ENCODE measurements around the gene B3GAT3. TPM values are rescaled to one million over a fixed set of nuclear protein-coding genes. Genes with fewer than 3 reads are reported as not detected.
A peak's percentile ranks its signal among the peaks of the same experiment; 100 is the strongest.

Gene B3GAT3
- total RNA-seq, 1 experiment from 2014 or later, result 51.2 TPM

- Histone ChIP-seq H3K9me2 (ENCODE audit: insufficient read depth) (no peaks in the 10 kb centered on the region), H3K4me1 (ENCODE audit: control insufficient read depth in 1 of 2, insufficient read depth in 2 of 2, low read length in 2 of 2) (peaks cover 13 to 39% of the 10 kb centered on the region in 2 experiments), H4K20me1 (ENCODE audit: insufficient read depth) (no peaks in the 10 kb centered on the region), H3K79me2 (ENCODE audit: insufficient read depth, low read length) (peaks cover 58% of the 10 kb centered on the region), H3K9ac (ENCODE audit: low read length) (peak overlapping the region; percentile 99), H3K27me3 (ENCODE audit: insufficient read depth, low read length) (no peaks in the 10 kb centered on the region), H3K4me3 (replicated peaks in 1 of 2; ENCODE audit: low read depth in 1 of 2, low read length in 2 of 2) (peak overlapping the region; percentile 92 to 94), H2AFZ (ENCODE audit: low read depth, low read length, poor library complexity, severe bottlenecking) (no peak overlapping the region), H3K36me3 (ENCODE audit: control insufficient read depth in 1 of 2, insufficient read depth in 2 of 2, low read length in 2 of 2) (peaks cover 29 to 38% of the 10 kb centered on the region in 2 experiments; a peak in 3 of 4 replicates), H3K9me3 (ENCODE audit: control insufficient read depth in 1 of 2, insufficient read depth in 1 of 2, low read depth in 1 of 2, low read length in 2 of 2) (no peaks in the 10 kb centered on the region), H3K27ac (ENCODE audit: low read depth, low read length) (peak overlapping the region; percentile 99), H3K4me2 (ENCODE audit: low read length) (peak overlapping the region; percentile 88)
- no peak for TF ChIP-seq JUND (IDR thresholded peaks at IDR 0.05)
- TF ChIP-seq RAD21 (IDR thresholded peaks at IDR 0.05; ENCODE audit: low read depth), result no peak
- no peak for TF ChIP-seq ZNF274 (IDR thresholded peaks at IDR 0.05; ENCODE audit: low read depth, low read length)
- TF ChIP-seq EZH2 (IDR thresholded peaks at IDR 0.05), result no peak
- TF ChIP-seq, protein P1, sequence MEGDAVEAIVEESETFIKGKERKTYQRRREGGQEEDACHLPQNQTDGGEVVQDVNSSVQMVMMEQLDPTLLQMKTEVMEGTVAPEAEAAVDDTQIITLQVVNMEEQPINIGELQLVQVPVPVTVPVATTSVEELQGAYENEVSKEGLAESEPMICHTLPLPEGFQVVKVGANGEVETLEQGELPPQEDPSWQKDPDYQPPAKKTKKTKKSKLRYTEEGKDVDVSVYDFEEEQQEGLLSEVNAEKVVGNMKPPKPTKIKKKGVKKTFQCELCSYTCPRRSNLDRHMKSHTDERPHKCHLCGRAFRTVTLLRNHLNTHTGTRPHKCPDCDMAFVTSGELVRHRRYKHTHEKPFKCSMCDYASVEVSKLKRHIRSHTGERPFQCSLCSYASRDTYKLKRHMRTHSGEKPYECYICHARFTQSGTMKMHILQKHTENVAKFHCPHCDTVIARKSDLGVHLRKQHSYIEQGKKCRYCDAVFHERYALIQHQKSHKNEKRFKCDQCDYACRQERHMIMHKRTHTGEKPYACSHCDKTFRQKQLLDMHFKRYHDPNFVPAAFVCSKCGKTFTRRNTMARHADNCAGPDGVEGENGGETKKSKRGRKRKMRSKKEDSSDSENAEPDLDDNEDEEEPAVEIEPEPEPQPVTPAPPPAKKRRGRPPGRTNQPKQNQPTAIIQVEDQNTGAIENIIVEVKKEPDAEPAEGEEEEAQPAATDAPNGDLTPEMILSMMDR (IDR thresholded peaks at IDR 0.05 in 2 of 3, conservative IDR thresholded peaks at IDR 0.05 in 1 of 3; ENCODE audit: borderline replicate concordance in 1 of 3, insufficient read depth in 1 of 3, low read depth in 2 of 3, low read length in 2 of 3), result no peak
- TF ChIP-seq ZBTB33 (IDR thresholded peaks at IDR 0.05; ENCODE audit: extremely low read depth, insufficient replicate concordance, low read length), result no peak
- TF ChIP-seq SIN3A (IDR thresholded peaks at IDR 0.05; ENCODE audit: low read depth), result no peak
- no peak for TF ChIP-seq MAX (IDR thresholded peaks at IDR 0.05)
- TF ChIP-seq SRF (IDR thresholded peaks at IDR 0.05; ENCODE audit: low read depth), result no peak
- no peak for TF ChIP-seq FOSL1 (IDR thresholded peaks at IDR 0.05; ENCODE audit: low read depth)
- no peak for TF ChIP-seq REST (IDR thresholded peaks at IDR 0.05; ENCODE audit: low read depth)
- no peak for TF ChIP-seq EZH2phosphoT487 (IDR thresholded peaks at IDR 0.05; ENCODE audit: borderline replicate concordance)
- TF ChIP-seq, protein P2, sequence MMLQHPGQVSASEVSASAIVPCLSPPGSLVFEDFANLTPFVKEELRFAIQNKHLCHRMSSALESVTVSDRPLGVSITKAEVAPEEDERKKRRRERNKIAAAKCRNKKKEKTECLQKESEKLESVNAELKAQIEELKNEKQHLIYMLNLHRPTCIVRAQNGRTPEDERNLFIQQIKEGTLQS (IDR thresholded peaks at IDR 0.05), result no peak
- TF ChIP-seq POLR2AphosphoS5 (IDR thresholded peaks at IDR 0.05; ENCODE audit: low read depth, low read length), result no peak
- TF ChIP-seq TCF7L2 (IDR thresholded peaks at IDR 0.05; ENCODE audit: borderline replicate concordance, extremely low read depth, insufficient read depth, insufficient read length), result no peak
- no peak for TF ChIP-seq ELF1 (IDR thresholded peaks at IDR 0.05; ENCODE audit: borderline replicate concordance, low read depth)
- no peak for TF ChIP-seq SP1 (IDR thresholded peaks at IDR 0.05; ENCODE audit: low read depth)
- no peak for TF ChIP-seq YY1 (IDR thresholded peaks at IDR 0.05; ENCODE audit: extremely low read depth, insufficient replicate concordance, low read depth, low read length)
- DNase-seq (ENCODE audit: low read depth, low spot score) (no peak), ATAC-seq (no peak)
- intact Hi-C loops (cut with micrococcal nuclease), result no loop called here
- ChIA-PET POLR2A (interaction anchor here (0.8 to 4.5 kb wide), 4 partner anchors 8 to 241 kb away, joined by 3 to 40 read pairs (median 10); partner anchors contain the start of genes C11orf98, CSKMT, EEF1G and TUT1), CTCF (interaction anchor here (0.9 to 1.7 kb wide), 4 partner anchors 8 to 175 kb away, joined by 4 to 9 read pairs (median 5); partner anchors contain the start of genes EML3, ROM1 and TUT1), RAD21 (ENCODE audit: low non-redundant PET in 1 of 2, low total read pairs in 2 of 2, uncharacterized antibody in 2 of 2, unreplicated experiment in 2 of 2) (no interaction called here)
- TSS peak; percentile 56 for BruUV-seq (replicated peaks)
Measured at GRCh38 chr11:62599901-62600300, 21.9 kb downstream of the B3GAT3 start.
